Measurements from ENCODE around the gene HMGN2. TPM values are rescaled to one million over a fixed set of nuclear protein-coding genes. Genes with fewer than 3 reads are reported as not detected.

The HMGN2 gene
- total and polyA plus RNA-seq, 10 of the 15 experiments (the other 5 are each of a cell fraction or from before 2014, with no cell fraction given), result 249 to 2,682 (median 694) TPM

GRCh38 chr1:26520339-26520738, 48.1 kb downstream of the HMGN2 start:
- H3K9me3 ChIP-seq (replicated peaks; ENCODE audit: control insufficient read depth, insufficient read depth, low read length), result no peaks in the 10 kb centered on the region
- TF ChIP-seq SMAD1 (IDR thresholded peaks at IDR 0.05; ENCODE audit: low read depth, partially characterized antibody) (no peak), ZNF687 (IDR thresholded peaks at IDR 0.05) (peak; percentile 46; the same call in 1 of the 2 replicates), RBBP5 (conservative IDR thresholded peaks at IDR 0.05) (no peak), IKZF1 (conservative IDR thresholded peaks at IDR 0.05) (0 out of 2 replicates have a peak, but pooled peaks have one; percentile 13), RUNX3 (IDR thresholded peaks at IDR 0.05; ENCODE audit: low read length) (peak; percentile 71), FOS (IDR thresholded peaks at IDR 0.05; ENCODE audit: borderline replicate concordance, extremely low read depth, insufficient read length) (no peak)
- TF ChIP-seq, protein P1, sequence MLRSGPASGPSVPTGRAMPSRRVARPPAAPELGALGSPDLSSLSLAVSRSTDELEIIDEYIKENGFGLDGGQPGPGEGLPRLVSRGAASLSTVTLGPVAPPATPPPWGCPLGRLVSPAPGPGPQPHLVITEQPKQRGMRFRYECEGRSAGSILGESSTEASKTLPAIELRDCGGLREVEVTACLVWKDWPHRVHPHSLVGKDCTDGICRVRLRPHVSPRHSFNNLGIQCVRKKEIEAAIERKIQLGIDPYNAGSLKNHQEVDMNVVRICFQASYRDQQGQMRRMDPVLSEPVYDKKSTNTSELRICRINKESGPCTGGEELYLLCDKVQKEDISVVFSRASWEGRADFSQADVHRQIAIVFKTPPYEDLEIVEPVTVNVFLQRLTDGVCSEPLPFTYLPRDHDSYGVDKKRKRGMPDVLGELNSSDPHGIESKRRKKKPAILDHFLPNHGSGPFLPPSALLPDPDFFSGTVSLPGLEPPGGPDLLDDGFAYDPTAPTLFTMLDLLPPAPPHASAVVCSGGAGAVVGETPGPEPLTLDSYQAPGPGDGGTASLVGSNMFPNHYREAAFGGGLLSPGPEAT (IDR thresholded peaks at IDR 0.05; ENCODE audit: low read depth), result 0 out of 2 replicates have a peak, but pooled peaks have one; percentile 18
- WGBS (ENCODE audit: insufficient coverage, insufficient replicate concordance, low lambda C conversion rate, missing lambda C conversion rate), result 10% methylated on average over 5 of the region's 5 CpGs
- FAIRE-seq, result no peak
- ChIA-PET RAD21 (ENCODE audit: unreplicated experiment) (interaction anchor here (0.7 to 1.2 kb wide), 2 partner anchors 9 to 62 kb away, joined by 3 to 5 read pairs; partner anchors contain the start of gene RPS6KA1), SMC1A (ENCODE audit: uncharacterized antibody, unreplicated experiment) (interaction anchor here (0.7 to 0.9 kb wide), 2 partner anchors 17 to 520 kb away, joined by 3 to 5 read pairs; no protein-coding TSS in a partner anchor), POLR2A (interaction anchor here (0.7 to 2.3 kb wide), 5 partner anchors 8 to 532 kb away, joined by 3 to 10 read pairs (median 4); partner anchors contain the start of genes DHDDS and RPS6KA1), CTCF (interaction anchor here (1.3 to 3.4 kb wide), 2 partner anchors 10 to 13 kb away, joined by 3 to 10 read pairs; partner anchors contain the start of gene RPS6KA1)
- no peak overlapping the region for H3K4me2 ChIP-seq (ENCODE audit: control insufficient read depth, insufficient read depth)
- no peak for DNase-seq (ENCODE audit: low read depth, low spot score)
- no peaks in the 10 kb centered on the region for H4K20me1 ChIP-seq (ENCODE audit: control insufficient read depth, insufficient read depth)
- in situ Hi-C loops (cut with MboI) (no loop called here), intact Hi-C loops (cut with micrococcal nuclease; ENCODE audit: unreplicated experiment) (no loop called here)
- H3K27me3 ChIP-seq (replicated peaks in 1 of 2; ENCODE audit: control insufficient read depth in 2 of 2, insufficient read depth in 2 of 2, low read length in 1 of 2), result no peaks in the 10 kb centered on the region; a peak in 1 of 4 replicates
- no peak overlapping the region for H2AFZ ChIP-seq (ENCODE audit: control insufficient read depth, low read depth, low read length)
- no peaks in the 10 kb centered on the region for H3K79me2 ChIP-seq (ENCODE audit: control insufficient read depth, insufficient read depth, low read length)
- no peak overlapping the region for H3K27ac ChIP-seq (ENCODE audit: control insufficient read depth, insufficient read depth)
- peak; percentile 95 for ATAC-seq
- peaks cover 10% of the 10 kb centered on the region; the same call in 1 of the 2 replicates for H3K4me1 ChIP-seq (ENCODE audit: control insufficient read depth, insufficient read depth, low read length)
- no peaks in the 10 kb centered on the region for H3K36me3 ChIP-seq (ENCODE audit: control insufficient read depth in 2 of 2, insufficient read depth in 2 of 2, low read length in 1 of 2)
- no TSS peak for BruUV-seq (replicated peaks)
- H3K4me3 ChIP-seq, result no peak overlapping the region
- H3K9ac ChIP-seq (ENCODE audit: control insufficient read depth, insufficient read depth, low read length), result no peak overlapping the region
